Left lung (tissue), 10 donors: ENCODE results near the gene ELSPBP1. TPM values are rescaled to one million over a fixed set of nuclear protein-coding genes. Genes with fewer than 3 reads are reported as not detected.

Experiments
- ATAC-seq: fragments of 200-7000 bp; cut with Tn5 transposase; one replicate; pipeline ENCODE4 v1.9.1; 2020; ENCODE audit warnings: moderate library complexity
- DNase-seq, 4 donors: peaks; one replicate each; pipeline ENCODE4 v3.0.0-alpha.2; 2013 to 2020
- H3K27ac ChIP-seq, 2 donors: fragments of 200-600 bp; sonication (generic) in 1 of 2; one replicate each; pipeline versions ENCODE4 v1.5.0 to v1.8.0; 2020 to 2021
- H3K27me3 ChIP-seq, 2 donors: fragments of 200-600 bp; sonication (generic) in 1 of 2; one replicate each; pipeline versions ENCODE4 v1.5.0 to v1.8.0; 2020 to 2021
- H3K36me3 ChIP-seq, 2 donors: fragments of 200-600 bp; sonication (generic) in 1 of 2; one replicate each; pipeline versions ENCODE4 v1.5.0 to v1.8.0; 2020 to 2021
- H3K4me1 ChIP-seq, 2 donors: fragments of 200-600 bp; one replicate each; pipeline ENCODE4 v1.8.0; 2021
- H3K4me3 ChIP-seq, 2 donors: fragments of 200-600 bp; sonication (generic) in 1 of 2; one replicate each; pipeline versions ENCODE4 v1.5.0 to v1.8.0; 2020 to 2021; ENCODE audit warnings: mild to moderate bottlenecking in 1 of 2
- H3K9me3 ChIP-seq, 2 donors: fragments of 200-600 bp; sonication (generic) in 1 of 2; one replicate each; pipeline versions ENCODE4 v1.5.0 to v1.8.0; 2020 to 2021
- CTCF ChIP-seq, 2 donors: fragments of 200-600 bp; sonication (generic) in 1 of 2; IDR thresholded peaks; one replicate each; pipeline versions ENCODE4 v1.5.0 to v1.8.0; 2021; ENCODE audit warnings: antibody characterized with exemption in 2 of 2
- intact Hi-C, 2 donors: fragments of 100-400 bp; cut with DNase I; formaldehyde crosslinking; loops; one replicate each; pipeline versions ENCODE4 v1.11.2 to v1.14.2; 2022
- polyA plus RNA-seq, 6 donors: library from polyadenylated mRNA; unstranded; fragments of 120-200 nt; gene quantifications; one replicate each; pipeline ENCODE4 v1.2.1, GENCODE V29; 2013; ENCODE audit not compliant: insufficient read length in 6 of 6
- total RNA-seq, 2 donors: library from RNA; stranded (reverse); fragmentation: NEBNext Ultra II Directional; extraction: Animal tissue kit (Norgen Biotek cat#: 25700); gene quantifications; one replicate each; pipeline ENCODE4 v1.2.1, GENCODE V29; 2021
- donor health status: DM: no; HTN: yes; CAD: no.
- donor health status: DM: no; HTN: no; CAD: no.

ELSPBP1 gene
- total and polyA plus RNA-seq, 8 donors, result not detected

GRCh38 chr19:47992070-47992469 is 2.4 kb upstream of the ELSPBP1 start, which contains the start of gene BSPH1:
BSPH1 (minus strand) TSS chr19:47992170; CDS start chr19:47992081, 89 bp downstream.
- intact Hi-C loops, result no loop called here
- ATAC-seq, result no peak
- peaks cover 0 to 65% of the 10 kb centered on the region in 2 donors for H3K27me3 ChIP-seq
- no peaks in the 10 kb centered on the region for H3K36me3 ChIP-seq
- DNase-seq, result no peak
- TF ChIP-seq CTCF (IDR thresholded peaks at IDR 0.05), result no peak
- H3K27ac ChIP-seq, result no peak within 1 kb of the TSS
- H3K4me1 ChIP-seq, result no peaks in the 10 kb centered on the region
- no peaks in the 10 kb centered on the region for H3K9me3 ChIP-seq
- H3K4me3 ChIP-seq, result no peak within 1 kb of the TSS

GRCh38 chr19:47996230-47996727 is 1.8 kb downstream of the ELSPBP1 start:
- TF ChIP-seq CTCF (IDR thresholded peaks at IDR 0.05), result no peak
- no peaks in the 10 kb centered on the region for H3K4me1 ChIP-seq
- ATAC-seq (no peak), DNase-seq (no peak)
- H3K27me3 ChIP-seq, result peaks cover 0 to 34% of the 10 kb centered on the region in 2 donors
- H3K36me3 ChIP-seq, result no peaks in the 10 kb centered on the region
- no peak overlapping the region for H3K4me3 ChIP-seq
- no peak overlapping the region for H3K27ac ChIP-seq
- intact Hi-C loops, result no loop called here
- no peaks in the 10 kb centered on the region for H3K9me3 ChIP-seq

- Histone ChIP-seq H3K27ac (no peak overlapping the region), H3K4me3 (no peak overlapping the region), H3K4me1 (no peaks in the 10 kb centered on the region), H3K36me3 (no peaks in the 10 kb centered on the region), H3K9me3 (no peaks in the 10 kb centered on the region), H3K27me3 (peaks cover 0 to 14% of the 10 kb centered on the region in 2 donors)
- intact Hi-C loops, result no loop called here
- ATAC-seq, result no peak
- no peak for DNase-seq
- no peak for TF ChIP-seq CTCF (IDR thresholded peaks at IDR 0.05)
Measured at GRCh38 chr19:47998800-47999199, 4.4 kb downstream of the ELSPBP1 start.

GRCh38 chr19:48000846-48001245 is 6.4 kb downstream of the ELSPBP1 start:
- no peak for TF ChIP-seq CTCF (IDR thresholded peaks at IDR 0.05)
- DNase-seq (no peak), ATAC-seq (no peak)
- H3K36me3 ChIP-seq, result no peaks in the 10 kb centered on the region
- H3K27ac ChIP-seq, result no peak overlapping the region
- no peak overlapping the region for H3K4me3 ChIP-seq
- H3K4me1 ChIP-seq, result no peaks in the 10 kb centered on the region
- peaks cover 0 to 20% of the 10 kb centered on the region in 2 donors for H3K27me3 ChIP-seq
- no peaks in the 10 kb centered on the region for H3K9me3 ChIP-seq
- intact Hi-C loops, result no loop called here

- H3K27ac ChIP-seq, result no peak overlapping the region
- H3K4me3 ChIP-seq, result no peak overlapping the region
- intact Hi-C loops, result no loop called here
- H3K9me3 ChIP-seq, result no peaks in the 10 kb centered on the region
- no peaks in the 10 kb centered on the region for H3K4me1 ChIP-seq
- no peaks in the 10 kb centered on the region for H3K36me3 ChIP-seq
- DNase-seq, result no peak
- no peak for TF ChIP-seq CTCF (IDR thresholded peaks at IDR 0.05)
- peaks cover 0 to 15% of the 10 kb centered on the region in 2 donors for H3K27me3 ChIP-seq
- ATAC-seq, result no peak
Measured at GRCh38 chr19:48004236-48004635, 9.8 kb downstream of the ELSPBP1 start.
